HG03196 (cell line): ENCODE measurements around the gene TSACC.
"Not testable (repeated sequence)": the region's sequence is repeated elsewhere in the genome, so short reads cannot be mapped to it uniquely, and the experiment has no call there.

Experiments used
- ATAC-seq: cut with Tn5 transposase; IDR thresholded peaks from one replicate; pipeline ENCODE4 v1.9.1; 2021; ENCODE audit not compliant: unreplicated experiment

The TSACC gene

DNA sequence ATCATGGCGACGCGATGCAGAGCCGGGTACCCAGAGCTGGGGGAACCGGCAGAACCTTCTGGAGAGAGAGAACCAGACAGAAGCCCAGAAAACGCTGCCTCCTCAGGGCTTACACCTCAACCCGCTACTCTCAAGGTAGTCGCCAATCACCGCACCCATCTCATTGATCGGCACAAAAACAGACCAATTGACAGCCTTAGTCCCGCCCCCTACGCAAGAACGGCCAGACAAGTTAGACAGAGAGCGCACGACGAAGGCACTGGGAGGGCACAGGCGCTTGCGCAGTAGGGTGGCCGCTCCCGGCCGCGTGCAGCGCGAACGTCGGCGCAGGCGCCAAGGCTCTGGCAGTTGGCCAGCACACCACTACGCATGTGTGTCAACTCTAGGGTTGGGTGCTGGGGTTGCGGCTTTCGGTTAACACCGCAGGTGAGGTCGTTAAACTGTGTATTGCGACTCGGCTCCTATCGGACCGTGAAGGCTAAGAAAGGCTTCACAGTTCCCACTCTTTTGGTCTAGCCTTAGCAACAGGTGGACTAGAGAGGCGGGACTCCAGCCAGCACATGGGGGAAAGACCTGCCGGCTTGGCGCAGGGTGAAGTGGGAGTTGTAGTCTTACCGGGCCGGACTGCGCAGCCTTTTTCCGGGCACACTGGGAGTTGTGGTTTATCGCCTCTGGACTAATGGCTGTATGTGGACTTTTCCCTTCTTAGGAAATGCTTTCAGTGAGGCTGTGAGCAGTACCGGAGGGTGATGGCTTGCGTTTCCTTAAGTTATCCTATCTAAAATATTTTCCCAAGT, at the start of gene TSACC, which contains the start of gene CCT3:
TSACC (plus strand) TSS at position 347 of the 797 bp plus-strand sequence. CDS start 1,232 bp downstream, outside the sequence.
CCT3 (minus strand) TSS at position 113 of the 797 bp plus-strand sequence; CDS start at position 5, 108 bp downstream.
- ATAC-seq, result peak; percentile 96

DNA sequence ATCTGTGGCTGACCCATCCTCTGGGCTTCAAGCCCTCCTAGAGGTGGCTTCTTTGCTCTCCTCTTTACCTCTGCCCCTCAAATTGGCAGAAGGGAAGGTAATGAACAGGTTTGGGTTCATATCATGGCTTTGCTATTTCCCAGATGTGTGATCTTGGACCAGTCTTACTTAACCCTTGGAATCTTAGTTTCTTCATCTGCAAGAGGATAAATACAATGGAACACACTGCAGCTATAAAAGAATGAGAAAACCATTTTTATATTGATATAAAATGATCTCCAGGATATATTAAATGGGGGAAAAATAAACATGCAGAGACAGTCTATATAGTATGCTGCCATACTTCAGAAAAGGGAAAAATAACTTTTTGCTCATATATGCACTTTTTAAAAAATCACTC, 48.5 kb upstream of the TSACC start:
- ATAC-seq, result no peak

DNA sequence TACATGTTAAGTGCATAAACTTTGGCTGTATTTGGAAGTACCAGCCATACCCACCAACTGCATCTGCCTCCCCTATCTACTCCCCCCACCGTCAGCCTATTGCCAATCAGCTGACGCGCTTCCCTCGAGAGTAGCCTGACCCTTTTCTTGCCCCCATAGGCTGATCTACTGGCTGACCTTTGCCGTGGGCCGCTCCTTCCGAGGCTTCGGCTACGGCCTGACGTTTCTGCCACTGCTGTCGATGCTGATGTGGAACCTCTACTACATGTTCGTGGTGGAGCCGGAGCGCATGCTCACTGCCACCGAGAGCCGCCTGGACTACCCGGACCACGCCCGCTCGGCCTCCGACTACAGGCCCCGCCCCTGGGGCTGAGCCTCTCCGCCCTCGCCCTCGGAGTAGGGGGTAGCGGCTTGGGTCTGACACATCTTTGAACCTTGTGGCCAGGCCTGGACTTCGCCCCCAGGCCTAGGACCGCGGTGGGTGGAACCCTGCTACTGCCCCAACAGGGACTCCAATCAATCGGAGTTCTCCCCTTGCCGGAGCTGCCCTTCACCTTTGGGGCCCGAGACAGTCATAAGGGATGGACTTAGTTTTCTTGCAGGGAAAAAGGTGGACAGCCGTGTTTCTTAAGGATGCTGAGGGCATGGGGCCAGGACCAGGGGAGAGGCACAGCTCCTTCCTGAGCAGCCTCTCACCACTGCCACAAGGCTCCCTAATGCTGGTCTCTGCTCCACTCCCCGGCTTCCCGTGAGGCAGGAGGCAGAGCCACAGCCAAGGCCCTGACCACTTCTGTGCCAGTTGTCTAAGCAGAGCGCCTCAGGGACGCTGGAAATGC, 46.9 kb upstream of the TSACC start:
- no peak for ATAC-seq

DNA sequence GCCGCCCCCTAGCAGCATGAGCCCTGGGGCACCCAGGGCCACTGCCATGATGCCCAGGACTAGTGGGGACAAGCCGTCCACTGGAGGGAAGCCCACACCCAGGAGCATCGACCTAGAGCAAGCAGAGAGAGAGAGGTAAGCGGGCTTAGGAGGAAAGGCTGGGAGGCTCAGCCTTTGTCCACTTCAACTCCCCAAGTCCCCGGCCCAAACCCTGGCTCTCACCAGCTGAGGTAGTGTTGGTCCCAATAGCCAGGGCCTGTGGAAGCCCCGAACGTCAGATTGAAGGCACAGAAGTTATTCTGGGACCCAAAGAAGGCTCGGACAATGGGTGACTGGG, 45.3 kb upstream of the TSACC start:
- no peak for ATAC-seq

DNA sequence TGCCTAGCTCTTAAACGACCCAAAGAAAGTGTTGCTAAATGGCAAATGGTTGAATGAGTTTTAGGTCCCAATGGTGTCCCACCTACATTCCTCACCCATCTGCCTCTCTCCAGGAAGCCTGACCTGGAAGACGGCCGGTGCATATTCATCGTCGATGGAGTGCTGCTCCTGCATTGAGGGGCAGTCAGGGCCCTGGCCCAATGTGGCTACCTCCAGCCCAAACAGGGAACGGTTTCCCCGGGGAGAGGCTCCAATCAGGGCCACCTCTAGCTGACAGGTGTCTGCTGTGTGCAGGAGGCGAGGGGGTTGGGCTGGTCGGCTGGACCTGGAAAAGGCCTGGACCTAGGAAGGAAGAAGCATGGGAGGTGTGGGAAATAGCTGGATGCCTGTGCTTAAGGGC, 44.4 kb upstream of the TSACC start:
- ATAC-seq, result no peak

DNA sequence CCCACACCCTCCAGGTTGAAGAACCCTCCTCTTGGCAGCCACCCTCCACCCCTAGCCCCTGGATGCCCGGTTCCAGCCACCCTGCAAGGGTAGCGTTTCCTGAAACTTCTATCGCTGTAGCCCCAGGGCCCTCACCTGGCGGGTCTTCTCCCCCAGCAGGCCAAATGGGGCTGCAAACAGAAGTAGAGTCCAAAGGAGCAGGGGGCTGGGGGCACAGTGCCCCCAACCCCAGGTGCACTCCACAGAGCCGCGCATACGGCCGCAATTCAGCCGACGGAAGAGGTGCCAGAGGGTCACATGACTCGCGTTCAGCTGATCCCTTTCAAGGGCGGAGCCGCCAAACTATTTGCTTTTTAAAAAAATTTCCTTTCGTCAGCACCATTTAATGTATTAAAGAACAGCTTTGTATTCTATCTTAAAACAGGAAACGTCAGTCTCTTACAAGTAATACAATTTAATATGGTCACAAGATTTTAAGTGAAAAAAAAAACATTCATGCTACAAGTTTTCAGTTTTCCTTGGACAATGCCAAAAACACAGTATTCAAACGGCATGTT, 42.9 kb upstream of the TSACC start, which contains the start of gene GLMP:
GLMP (minus strand) TSS at position 289 of the 557 bp plus-strand sequence; CDS start at position 255, 34 bp downstream.
- ATAC-seq, result no peak

DNA sequence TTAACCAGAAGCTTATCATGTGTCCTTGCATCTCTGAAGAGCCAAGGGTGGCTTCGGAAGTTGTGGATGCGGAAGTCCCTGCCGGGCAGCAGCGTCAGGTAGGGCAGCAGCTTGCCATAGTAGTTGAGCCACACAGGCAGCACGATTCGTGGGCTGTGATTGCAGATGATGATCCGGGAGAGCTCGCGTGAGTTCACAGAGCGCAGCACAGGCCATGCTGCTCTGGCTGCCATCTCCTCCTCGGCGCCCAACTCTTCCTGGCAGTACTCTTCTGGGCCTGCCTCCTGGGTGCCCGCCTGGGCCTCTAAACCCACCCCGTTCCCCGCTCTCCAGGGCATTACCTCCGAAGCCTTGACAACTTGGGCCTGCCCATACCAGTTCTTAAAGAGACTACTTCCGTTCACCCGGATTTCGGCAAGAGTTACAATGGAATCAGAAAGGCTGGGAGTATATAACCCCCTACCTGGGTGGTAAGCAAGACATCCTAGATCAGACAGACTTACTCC, 39.4 kb upstream of the TSACC start, which contains the start of gene VHLL:
VHLL (minus strand) TSS at position 456 of the 506 bp plus-strand sequence; CDS start at position 338, 118 bp downstream.
- ATAC-seq, result no peak

DNA sequence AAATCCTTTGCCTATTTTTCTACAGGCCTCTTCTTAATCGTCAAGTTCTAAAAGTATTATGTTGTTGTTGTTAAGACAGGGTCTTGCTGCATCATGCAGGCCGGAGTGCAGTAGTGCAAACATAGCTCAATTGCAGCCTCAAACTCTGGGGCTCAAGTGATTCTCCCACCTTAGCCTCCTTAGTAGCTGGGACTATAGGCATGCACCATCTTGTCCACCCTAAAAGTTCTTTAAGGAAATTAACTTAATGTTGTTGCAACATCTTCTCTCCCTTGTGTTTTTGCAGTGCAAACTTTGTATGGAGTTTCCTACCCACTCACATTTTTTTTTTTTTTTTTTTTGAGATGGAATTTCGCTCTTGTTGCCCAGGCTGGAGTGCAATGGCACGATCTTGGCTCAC, 35.1 kb upstream of the TSACC start:
- ATAC-seq, result no peak

DNA sequence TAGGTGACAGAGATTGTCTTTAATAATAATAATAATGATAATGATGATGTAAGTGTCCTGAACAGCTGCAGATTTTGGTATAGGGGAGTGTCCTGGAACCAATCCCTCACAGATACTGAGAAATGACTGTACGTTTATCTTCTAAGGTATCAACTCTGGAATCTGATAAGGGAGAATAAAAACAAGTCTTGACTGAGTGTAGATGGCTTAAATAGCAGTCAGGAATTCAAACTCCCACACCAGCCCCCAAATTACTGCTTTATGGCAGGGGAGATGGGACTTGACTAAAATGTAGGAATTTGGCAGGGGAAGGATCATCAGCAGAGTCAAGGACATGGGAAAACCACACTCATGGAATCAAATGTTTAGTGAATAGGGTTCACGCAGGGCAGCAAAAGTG, 33.1 kb upstream of the TSACC start:
- no peak for ATAC-seq

DNA sequence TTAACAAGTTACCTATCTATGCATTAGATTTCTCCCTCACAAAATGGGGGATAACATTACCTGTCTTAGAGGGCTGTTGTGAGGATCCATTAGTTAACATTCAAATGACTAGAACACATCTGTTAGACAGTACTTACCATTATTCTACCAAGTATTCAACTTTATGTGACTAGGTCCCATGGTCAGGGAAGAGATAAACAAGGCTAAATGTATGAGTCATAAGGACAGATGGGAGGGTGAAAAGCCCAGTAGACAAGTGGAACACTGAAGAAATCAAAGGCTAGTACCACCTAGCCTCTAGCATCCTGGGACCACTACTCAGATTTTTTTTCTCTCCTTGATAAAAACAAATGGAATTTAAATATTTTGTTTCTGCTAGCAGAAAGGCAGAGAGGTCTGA, 30.2 kb upstream of the TSACC start:
- ATAC-seq, result no peak

DNA sequence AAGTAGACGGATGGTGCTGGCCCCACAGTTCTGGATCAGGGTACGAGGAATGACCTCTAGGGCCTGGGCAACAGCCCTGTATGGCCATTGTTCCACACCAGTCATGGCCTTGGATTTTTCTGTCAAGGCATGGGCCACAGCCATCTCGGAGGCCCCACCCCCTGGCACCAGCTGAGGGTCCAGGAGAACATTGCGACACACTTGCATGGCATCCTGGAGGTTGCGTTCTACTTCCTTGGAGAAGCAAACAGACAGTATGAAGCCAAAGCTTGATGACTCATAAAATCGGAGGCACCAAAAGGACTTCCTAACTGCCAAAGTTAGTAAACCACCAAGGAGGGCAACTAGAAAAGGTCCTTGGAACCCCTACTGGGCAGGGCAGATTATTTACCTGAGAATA, 27.4 kb upstream of the TSACC start:
- ATAC-seq, result no peak

DNA sequence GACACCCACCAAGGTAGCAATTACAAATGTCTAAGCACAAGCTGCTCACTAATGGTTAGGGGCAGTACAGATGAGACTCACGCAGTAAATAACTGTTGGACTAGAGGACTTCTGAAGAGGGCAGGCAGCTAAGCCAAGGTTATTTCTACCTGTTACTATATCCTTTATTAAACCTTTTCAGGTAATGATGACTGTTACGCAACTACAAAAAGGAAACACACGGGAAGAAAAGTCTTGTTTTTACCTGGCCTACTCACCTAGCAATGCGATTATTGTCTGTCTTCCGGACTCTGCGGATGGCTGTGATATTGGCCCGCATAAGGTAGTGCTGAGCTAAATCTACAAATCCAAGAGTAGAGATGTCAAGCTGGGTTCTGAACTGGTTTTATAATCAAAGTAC, 21.4 kb upstream of the TSACC start:
- ATAC-seq, result no peak

DNA sequence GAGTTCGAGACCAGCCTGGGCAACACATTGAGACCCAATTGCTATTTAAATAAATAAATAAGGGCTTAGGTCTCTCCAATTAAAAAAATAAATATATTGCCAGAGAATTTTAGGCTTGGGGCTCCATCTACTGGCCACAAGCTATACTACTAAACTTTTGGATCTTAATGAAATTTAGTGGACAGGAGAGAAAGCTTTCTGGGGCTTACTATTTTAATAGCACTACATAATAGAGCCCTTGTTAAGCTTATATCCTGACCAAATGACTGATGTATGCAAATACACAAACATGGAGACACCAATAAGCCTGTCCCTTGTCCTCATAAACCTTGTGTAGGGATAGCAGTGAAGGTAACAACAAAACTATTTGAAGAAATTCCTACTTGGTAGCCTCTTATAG, 18.7 kb upstream of the TSACC start:
- no peak for ATAC-seq

DNA sequence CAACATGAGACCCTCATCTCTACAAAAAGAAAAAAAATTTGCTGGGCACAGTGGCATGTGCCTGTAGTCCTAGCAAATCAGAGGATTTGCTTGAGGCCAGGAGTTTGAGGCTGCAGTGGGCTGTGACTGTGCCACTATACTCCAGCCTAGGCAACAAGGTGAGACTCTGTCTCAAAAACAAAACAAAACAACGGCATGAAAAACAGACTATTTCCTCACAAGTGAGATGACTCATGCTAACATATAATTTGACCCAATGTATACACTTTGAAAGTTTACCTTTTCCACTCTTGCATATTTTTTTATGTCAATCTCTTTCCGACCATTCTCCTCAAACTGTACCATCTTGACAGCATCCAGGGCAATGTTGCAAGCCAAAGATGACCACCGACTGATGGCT, 17.8 kb upstream of the TSACC start:
- ATAC-seq, result no peak

DNA sequence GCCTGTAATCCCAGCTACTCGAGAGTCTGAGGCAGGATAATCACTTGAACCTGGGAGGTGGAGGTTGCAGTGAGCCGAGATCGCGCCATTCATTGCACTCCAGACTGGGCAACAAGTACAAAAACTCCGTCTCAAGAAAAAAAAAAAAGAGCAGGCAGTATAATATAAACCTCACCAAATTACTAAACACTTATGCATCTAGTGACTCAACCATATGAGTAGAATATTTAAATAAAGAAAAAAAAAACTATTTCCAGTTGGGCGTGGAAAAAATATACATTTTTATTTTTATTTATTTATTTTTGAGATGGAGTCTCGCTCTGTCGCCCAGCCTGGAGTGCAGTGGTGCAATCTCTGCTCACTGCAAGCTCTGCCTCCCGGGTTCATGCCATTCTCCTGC, 15.1 kb upstream of the TSACC start:
- not testable (repeated sequence) for ATAC-seq

DNA sequence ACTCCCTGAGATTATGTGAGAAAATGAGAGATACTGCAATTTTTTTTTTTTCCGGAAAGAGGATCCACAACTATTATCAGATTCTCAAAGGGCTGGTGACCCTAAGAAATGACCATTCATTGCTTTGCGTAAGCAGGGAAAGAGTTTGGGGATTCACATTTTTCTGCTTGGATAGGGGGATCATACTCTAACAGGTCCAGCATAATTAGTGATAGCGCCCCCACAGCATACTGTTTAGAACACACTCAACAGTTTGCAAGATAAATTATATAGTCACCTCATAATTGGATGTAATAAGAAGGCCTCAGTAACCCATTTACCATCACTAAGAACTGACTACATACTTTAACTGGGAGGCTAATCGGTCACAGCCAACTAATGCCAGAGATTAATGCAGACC, 2.1 kb upstream of the TSACC start:
- no peak for ATAC-seq

DNA sequence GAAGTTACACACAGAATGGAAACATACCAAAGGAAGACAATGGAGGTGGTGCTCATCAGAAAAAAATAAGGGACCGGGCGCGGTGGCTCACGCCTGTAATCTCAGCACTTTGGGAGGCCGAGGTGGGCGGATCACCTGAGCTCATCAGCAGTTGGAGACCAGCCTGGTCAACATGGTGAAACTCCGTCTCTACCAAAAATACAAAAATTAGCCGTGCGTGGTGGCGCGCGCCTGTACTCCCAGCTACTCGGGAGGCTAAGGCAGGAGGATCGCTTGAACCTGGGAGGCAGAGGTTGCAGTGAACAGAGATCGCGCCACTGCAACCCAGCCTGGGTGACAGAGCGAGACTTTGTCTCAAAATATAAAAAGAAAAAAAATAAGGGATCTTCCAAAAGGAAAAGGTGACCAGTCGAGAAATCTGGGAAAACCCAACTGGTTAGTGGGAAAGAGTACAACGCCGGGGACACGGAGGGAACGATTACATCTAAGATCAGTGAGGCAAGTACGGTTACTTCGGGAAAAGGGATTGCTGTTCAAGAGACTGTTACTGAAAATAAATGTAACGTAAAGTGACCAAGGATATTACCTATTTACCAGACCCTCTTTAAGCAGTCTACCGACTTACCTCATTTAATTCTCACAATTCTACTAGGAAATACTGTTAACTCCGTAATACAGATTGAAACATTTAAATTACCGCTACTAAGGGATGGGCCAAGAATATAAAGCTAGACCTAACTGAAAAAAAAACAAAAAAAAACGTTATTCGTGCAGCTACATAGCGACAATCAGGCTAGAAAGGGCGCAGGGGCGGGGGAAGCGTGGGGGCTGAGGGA, 1.1 kb upstream of the TSACC start:
- ATAC-seq, result no peak

DNA sequence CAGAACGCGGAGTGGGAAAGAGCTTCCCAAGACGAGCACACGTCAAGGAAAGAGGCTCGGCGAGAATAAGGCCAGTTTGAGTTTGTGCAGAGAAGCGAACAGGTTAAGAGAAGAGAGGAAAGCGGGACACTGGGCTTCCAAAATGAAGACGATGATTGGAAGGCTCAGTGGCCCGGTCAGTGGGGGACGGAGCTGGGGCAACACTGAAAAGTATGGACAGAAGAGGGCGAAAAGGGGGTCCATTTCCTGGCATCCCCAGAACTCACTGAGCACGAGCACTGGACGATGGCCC, 492 bp upstream of the TSACC start:
- no peak for ATAC-seq

DNA sequence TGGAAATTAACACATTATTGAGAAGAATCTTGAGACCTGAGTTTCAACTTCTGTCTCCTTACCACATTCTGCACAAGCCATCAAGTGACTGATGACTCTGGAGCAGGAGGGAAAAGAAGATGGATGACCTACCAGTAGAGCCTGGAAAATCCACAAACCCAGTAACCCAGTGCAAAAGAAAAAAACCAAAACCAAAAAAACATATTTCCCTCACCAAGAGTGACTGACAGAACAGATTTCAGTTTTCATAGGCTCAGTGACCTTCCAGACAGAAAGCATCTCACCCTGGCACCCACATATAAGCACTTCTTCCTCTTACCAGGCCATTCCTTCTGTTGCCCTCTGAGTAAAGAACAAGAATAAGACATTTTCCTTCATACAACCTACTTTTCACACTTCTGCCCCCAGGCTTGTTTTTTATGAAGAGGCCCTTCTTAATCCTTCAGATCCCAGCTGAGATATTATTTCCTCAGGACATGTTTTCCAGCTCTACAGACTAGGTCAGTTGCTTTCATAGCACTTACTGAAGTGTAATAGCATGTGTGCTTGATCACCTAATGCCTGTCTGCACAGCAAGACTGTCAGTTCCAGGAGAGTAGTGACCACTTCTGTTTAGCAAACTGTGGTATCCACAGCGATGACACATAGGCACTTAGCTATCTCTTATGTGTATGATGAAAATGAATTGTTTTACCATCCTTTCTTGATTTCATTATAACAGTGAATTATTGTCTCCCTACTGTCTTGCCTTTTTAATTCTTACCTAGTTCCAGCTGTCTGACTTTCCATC, 4.0 kb downstream of the TSACC start:
- ATAC-seq, result no peak

DNA sequence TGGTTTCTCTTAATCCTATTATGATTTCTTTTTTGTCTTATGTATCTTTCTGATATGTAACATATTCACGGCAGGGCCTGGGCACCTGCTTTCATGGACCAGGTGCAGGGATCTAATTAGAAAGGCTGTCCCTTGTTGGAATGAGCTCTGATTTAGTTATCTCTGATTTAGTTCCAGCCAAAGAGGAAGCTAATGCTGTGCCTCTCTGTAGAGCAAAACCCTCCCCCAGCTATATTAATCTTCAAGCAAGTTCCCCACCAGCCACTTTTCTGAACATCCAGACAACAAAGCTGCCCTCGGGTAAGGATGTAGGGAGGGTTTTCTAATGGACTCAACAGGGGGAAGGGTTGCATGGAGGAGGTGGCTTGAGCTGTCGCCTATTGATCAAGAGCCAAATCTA, 6.1 kb downstream of the TSACC start:
- no peak for ATAC-seq
